KMS-11 (cell line): Measurements from ENCODE around the gene TAF1B.

Experiments used
- H2AFZ ChIP-seq: fragments of 200-600 bp; sonication (generic); 2 replicates; pipeline ENCODE4 v1.6.1; 2016; ENCODE audit warnings: antibody characterized with exemption, mixed run types, low read depth
- H3K27ac ChIP-seq: fragments of 200-600 bp; sonication (generic); 2 replicates; pipeline ENCODE4 v1.6.1; 2016; ENCODE audit warnings: mild to moderate bottlenecking, mixed run types
- H3K27me3 ChIP-seq: fragments of 200-600 bp; sonication (generic); 2 replicates; pipeline ENCODE4 v1.6.1; 2017; ENCODE audit warnings: mild to moderate bottlenecking, low read depth, mixed run types, moderate library complexity; ENCODE audit not compliant: insufficient read depth
- H3K36me3 ChIP-seq: fragments of 200-600 bp; sonication (generic); 2 replicates; pipeline ENCODE4 v1.6.1; 2017; ENCODE audit warnings: mild to moderate bottlenecking, mixed run types; ENCODE audit not compliant: insufficient read depth
- H3K4me1 ChIP-seq: fragments of 200-600 bp; sonication (generic); 2 replicates; pipeline ENCODE4 v1.6.1; 2016; ENCODE audit warnings: mild to moderate bottlenecking, low read depth, mixed run types; ENCODE audit not compliant: poor library complexity, severe bottlenecking
- H3K4me2 ChIP-seq: fragments of 200-600 bp; sonication (generic); 2 replicates; pipeline ENCODE4 v1.7.0; 2016; ENCODE audit warnings: mild to moderate bottlenecking, mixed run types
- H3K4me3 ChIP-seq: fragments of 200-600 bp; sonication (generic); IDR thresholded peaks from 2 replicates; pipeline ENCODE4 v1.6.1; 2017; ENCODE audit warnings: low read depth, low read length, mixed read lengths; ENCODE audit not compliant: insufficient read depth
- H3K79me2 ChIP-seq: fragments of 200-600 bp; sonication (generic); 2 replicates; pipeline ENCODE4 v1.6.1; 2016; ENCODE audit warnings: low read depth, mixed run types; ENCODE audit not compliant: insufficient read depth
- H3K9ac ChIP-seq: fragments of 200-600 bp; sonication (generic); 2 replicates; pipeline ENCODE4 v1.6.1; 2016; ENCODE audit warnings: mild to moderate bottlenecking, mixed run types
- H4K20me1 ChIP-seq: fragments of 200-600 bp; sonication (generic); 2 replicates; pipeline ENCODE4 v1.6.1; 2016; ENCODE audit warnings: mild to moderate bottlenecking, mixed run types; ENCODE audit not compliant: insufficient read depth
- TF ChIP-seq, protein P1 (sequence below): fragments of 200-600 bp; sonication (generic); conservative IDR thresholded peaks from 2 replicates; pipeline ENCODE4 v1.6.1; 2017; ENCODE audit warnings: low read depth, mild to moderate bottlenecking, antibody characterized with exemption, low read length, moderate library complexity, mixed read lengths

TAF1B gene

DNA sequence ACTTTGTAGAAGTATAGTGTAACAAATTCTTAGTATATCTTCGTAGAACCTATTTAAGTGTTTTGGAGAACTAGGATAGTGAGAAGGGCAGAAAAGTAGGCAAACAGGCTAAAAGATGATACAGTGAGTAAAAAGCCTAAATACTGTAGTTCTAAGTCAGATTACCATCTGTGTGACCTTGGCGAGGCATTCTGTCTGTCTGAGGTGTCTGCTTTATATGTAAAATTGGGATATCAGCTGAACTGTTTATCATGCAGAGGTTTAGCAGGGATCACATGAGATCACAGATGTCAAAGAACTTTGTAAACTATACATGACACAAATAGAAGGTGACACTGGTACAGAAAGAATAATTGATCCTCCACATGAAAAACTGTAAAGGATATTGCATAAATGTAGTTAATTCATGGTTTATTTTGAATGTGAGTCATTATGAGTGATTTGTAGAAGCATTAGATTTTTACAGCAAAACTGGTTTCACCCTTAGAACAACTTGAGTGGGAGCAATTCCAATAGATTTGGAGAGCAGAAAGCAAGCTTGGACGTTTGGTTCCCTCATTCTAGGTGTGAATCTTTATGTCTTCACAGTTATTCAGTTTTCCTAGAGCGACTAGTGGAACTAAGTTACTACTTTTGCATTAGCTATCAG, 41.9 kb downstream of the TAF1B start:
- Histone ChIP-seq H3K4me2 (no peak overlapping the region), H3K79me2 (no peaks in the 10 kb centered on the region), H3K36me3 (0 out of 2 replicates have a peak, but pooled peaks cover 5% of the 10 kb centered on the region)

DNA sequence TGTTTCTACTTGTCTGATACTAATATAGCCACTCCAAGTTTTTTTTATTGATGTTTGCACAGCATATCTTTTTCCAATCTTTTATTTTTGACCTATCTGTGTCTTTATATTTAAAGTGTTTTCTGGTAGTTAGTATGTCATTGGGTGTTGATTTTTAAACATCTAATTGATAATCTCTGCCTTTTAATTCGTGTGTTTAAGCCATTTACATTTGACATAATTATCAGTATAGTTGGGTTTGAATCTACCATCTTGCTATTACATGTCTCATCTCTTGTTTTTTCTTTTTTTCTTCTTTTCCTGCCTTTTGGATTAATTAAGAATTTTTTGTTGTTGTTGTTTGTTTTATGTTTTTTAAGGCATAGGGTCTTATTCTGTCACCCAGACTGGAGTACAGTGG, 44.2 kb downstream of the TAF1B start:
- TF ChIP-seq, protein P1, sequence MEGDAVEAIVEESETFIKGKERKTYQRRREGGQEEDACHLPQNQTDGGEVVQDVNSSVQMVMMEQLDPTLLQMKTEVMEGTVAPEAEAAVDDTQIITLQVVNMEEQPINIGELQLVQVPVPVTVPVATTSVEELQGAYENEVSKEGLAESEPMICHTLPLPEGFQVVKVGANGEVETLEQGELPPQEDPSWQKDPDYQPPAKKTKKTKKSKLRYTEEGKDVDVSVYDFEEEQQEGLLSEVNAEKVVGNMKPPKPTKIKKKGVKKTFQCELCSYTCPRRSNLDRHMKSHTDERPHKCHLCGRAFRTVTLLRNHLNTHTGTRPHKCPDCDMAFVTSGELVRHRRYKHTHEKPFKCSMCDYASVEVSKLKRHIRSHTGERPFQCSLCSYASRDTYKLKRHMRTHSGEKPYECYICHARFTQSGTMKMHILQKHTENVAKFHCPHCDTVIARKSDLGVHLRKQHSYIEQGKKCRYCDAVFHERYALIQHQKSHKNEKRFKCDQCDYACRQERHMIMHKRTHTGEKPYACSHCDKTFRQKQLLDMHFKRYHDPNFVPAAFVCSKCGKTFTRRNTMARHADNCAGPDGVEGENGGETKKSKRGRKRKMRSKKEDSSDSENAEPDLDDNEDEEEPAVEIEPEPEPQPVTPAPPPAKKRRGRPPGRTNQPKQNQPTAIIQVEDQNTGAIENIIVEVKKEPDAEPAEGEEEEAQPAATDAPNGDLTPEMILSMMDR, result no peak
- H3K36me3 ChIP-seq, result 0 out of 2 replicates have a peak, but pooled peaks cover 5% of the 10 kb centered on the region
- no peak overlapping the region for H3K27ac ChIP-seq
- no peak overlapping the region for H3K4me2 ChIP-seq
- H3K27me3 ChIP-seq, result no peaks in the 10 kb centered on the region
- peaks cover 16% of the 10 kb centered on the region for H3K4me1 ChIP-seq
- no peak overlapping the region for H3K9ac ChIP-seq
- no peak overlapping the region for H2AFZ ChIP-seq
- H3K79me2 ChIP-seq, result no peaks in the 10 kb centered on the region
- H3K4me3 ChIP-seq, result no peak overlapping the region
- no peaks in the 10 kb centered on the region for H4K20me1 ChIP-seq

More for the DNA sequence above, 41.9 kb downstream of the TAF1B start:
- H3K27ac ChIP-seq, result no peak overlapping the region
- H4K20me1 ChIP-seq, result no peaks in the 10 kb centered on the region
- no peak overlapping the region for H3K9ac ChIP-seq
- no peak overlapping the region for H3K4me3 ChIP-seq
- TF ChIP-seq, protein P1, result no peak
- H3K4me1 ChIP-seq, result peaks cover 12% of the 10 kb centered on the region
- H2AFZ ChIP-seq, result no peak overlapping the region
- no peaks in the 10 kb centered on the region for H3K27me3 ChIP-seq

DNA sequence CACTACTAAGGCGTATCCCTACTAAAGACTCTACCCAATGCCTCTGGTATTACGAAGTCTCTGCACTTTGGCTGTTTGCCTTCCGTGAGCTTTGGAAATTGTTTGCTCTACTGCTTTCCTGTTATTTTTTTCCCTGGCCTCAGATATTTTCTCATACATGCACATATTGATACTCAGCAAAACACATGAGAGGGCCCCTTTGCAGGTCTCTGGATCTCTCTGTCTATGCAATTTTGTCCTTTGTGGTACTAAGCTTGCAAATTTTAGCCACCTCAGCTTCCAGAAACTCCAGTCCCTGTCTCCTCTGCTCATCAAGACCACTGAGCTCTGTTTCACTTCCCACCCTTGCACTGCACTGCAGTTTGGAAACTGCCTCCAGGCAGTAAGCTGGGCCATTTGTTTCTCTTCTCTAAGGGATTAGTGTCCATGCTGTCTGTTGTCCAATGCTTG, 46.6 kb downstream of the TAF1B start:
- peaks cover 16% of the 10 kb centered on the region for H3K4me1 ChIP-seq
- H3K9ac ChIP-seq, result no peak overlapping the region
- H3K36me3 ChIP-seq, result 0 out of 2 replicates have a peak, but pooled peaks cover 5% of the 10 kb centered on the region
- H3K4me2 ChIP-seq, result peak overlapping the region; percentile 29; the same call in 1 of the 2 replicates
- no peaks in the 10 kb centered on the region for H4K20me1 ChIP-seq
- H3K79me2 ChIP-seq, result no peaks in the 10 kb centered on the region
- TF ChIP-seq, protein P1, result no peak
- no peak overlapping the region for H3K4me3 ChIP-seq
- peak overlapping the region; percentile 24; the same call in 1 of the 2 replicates for H3K27ac ChIP-seq
- H3K27me3 ChIP-seq, result no peaks in the 10 kb centered on the region
- no peak overlapping the region for H2AFZ ChIP-seq

DNA sequence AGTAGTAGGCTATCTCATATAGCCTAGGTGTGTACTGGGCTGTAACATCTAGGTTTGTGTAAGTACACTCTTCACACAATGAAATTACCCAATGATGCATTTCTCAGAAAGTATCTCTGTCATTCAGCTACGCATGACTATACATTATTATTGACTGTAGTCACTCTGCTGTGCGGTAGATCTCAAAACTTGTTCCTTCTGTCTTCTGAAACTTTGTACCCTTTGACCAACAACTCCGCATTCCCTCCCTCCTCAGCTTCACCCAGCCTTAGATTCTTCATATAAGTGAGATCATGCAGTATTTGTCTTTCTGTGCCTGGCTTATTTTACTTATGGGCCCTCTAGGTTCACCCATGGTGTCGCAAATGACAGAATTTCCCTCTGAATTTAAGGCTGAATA, 49.0 kb downstream of the TAF1B start:
- no peak overlapping the region for H2AFZ ChIP-seq
- H3K4me2 ChIP-seq, result no peak overlapping the region
- H3K36me3 ChIP-seq, result 0 out of 2 replicates have a peak, but pooled peaks cover 5% of the 10 kb centered on the region
- peaks cover 20% of the 10 kb centered on the region for H3K4me1 ChIP-seq
- H4K20me1 ChIP-seq, result no peaks in the 10 kb centered on the region
- TF ChIP-seq, protein P1, result no peak
- H3K27ac ChIP-seq, result no peak overlapping the region
- no peak overlapping the region for H3K4me3 ChIP-seq
- H3K79me2 ChIP-seq, result no peaks in the 10 kb centered on the region
- H3K27me3 ChIP-seq, result no peaks in the 10 kb centered on the region
- H3K9ac ChIP-seq, result no peak overlapping the region
